BE2C (cell line): ENCODE results near the gene ZNF615. TPM values are rescaled to one million over a fixed set of nuclear protein-coding genes. Genes with fewer than 3 reads are reported as not detected.
"Not testable (repeated sequence)": the region's sequence is repeated elsewhere in the genome, so short reads cannot be mapped to it uniquely, and the experiment has no call there.

Experiments used
- DNase-seq: peaks from one replicate; pipeline ENCODE4 v3.0.0-alpha.2; 2020
- H3K27me3 ChIP-seq: fragments of 250-450 bp; sonication (Bioruptor Pico); 2 replicates; pipeline ENCODE4 v1.5.1; 2020; ENCODE audit warnings: mild to moderate bottlenecking
- H3K36me3 ChIP-seq: fragments of 250-450 bp; sonication (Bioruptor Pico); 2 replicates; pipeline ENCODE4 v1.5.1; 2020; ENCODE audit warnings: mild to moderate bottlenecking
- H3K4me1 ChIP-seq: fragments of 250-450 bp; sonication (Bioruptor Pico); 2 replicates; pipeline ENCODE4 v1.5.1; 2020
- H3K4me3 ChIP-seq: 2 replicates; pipeline ENCODE4 v1.5.1; 2011; ENCODE audit warnings: low read depth, low read length
- H3K9me3 ChIP-seq: fragments of 250-450 bp; sonication (Bioruptor Pico); 2 replicates; pipeline ENCODE4 v1.5.1; 2020
- polyA plus RNA-seq: library from polyadenylated mRNA; unstranded; fragments of >200 nt; gene quantifications from one replicate; pipeline ENCODE4 v1.2.1, GENCODE V29; 2012; ENCODE audit warnings: low read depth, missing spikeins; ENCODE audit not compliant: insufficient read length, insufficient read depth
- TF ChIP-seq, protein P1 (sequence below): IDR thresholded peaks from 2 replicates; pipeline ENCODE4 v1.5.1; 2012; ENCODE audit warnings: mild to moderate bottlenecking, low read depth, low read length

Gene ZNF615
- 3.6 TPM for polyA plus RNA-seq

DNA sequence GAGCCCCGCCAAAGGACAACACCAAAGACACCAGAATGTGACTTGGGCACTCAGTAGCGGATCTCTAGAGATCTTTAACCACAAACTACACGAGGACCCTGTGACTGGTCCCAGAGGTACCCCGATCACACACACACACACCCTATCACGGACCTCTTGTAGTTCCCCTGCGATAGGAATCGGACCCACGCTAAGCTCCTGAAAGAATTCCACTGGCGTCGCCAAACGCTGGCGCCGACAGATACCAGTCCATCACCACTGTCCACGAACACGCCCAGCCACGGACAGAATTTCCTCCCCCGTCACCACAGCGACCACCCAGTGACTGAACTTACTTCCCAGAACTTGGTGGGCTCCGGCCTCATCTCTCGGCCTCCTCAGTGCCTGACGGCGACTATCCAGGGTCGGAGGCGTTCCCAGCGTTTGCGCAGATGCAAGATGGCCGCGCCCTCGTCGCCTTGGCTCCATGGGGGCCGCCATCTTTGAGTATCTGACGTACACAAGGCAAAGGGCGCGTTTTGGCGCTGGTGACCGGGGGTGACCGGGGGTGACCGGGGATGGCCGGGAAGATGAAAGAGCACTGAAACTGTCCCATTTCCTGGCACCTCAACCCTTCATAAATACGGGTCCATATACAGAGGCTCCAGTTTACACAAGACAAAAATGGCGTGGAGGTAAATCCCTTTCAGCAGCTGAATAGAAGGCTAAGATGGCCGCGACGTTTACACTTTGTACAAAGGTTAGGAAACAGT lies at the start of gene ZNF615:
ZNF615 (minus strand) TSS at position 406 of the 752 bp plus-strand sequence. CDS start 4,500 bp downstream, outside the sequence.
- no peaks in the 10 kb centered on the region; the same call in 1 of the 2 replicates for H3K9me3 ChIP-seq
- no peaks in the 10 kb centered on the region for H3K27me3 ChIP-seq
- DNase-seq, result peak; percentile 90
- peaks cover 15% of the 10 kb centered on the region for H3K36me3 ChIP-seq
- no peaks in the 10 kb centered on the region for H3K4me1 ChIP-seq
- peak within 1 kb of the TSS; percentile 95 for H3K4me3 ChIP-seq
- TF ChIP-seq, protein P1, sequence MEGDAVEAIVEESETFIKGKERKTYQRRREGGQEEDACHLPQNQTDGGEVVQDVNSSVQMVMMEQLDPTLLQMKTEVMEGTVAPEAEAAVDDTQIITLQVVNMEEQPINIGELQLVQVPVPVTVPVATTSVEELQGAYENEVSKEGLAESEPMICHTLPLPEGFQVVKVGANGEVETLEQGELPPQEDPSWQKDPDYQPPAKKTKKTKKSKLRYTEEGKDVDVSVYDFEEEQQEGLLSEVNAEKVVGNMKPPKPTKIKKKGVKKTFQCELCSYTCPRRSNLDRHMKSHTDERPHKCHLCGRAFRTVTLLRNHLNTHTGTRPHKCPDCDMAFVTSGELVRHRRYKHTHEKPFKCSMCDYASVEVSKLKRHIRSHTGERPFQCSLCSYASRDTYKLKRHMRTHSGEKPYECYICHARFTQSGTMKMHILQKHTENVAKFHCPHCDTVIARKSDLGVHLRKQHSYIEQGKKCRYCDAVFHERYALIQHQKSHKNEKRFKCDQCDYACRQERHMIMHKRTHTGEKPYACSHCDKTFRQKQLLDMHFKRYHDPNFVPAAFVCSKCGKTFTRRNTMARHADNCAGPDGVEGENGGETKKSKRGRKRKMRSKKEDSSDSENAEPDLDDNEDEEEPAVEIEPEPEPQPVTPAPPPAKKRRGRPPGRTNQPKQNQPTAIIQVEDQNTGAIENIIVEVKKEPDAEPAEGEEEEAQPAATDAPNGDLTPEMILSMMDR, result no peak

DNA sequence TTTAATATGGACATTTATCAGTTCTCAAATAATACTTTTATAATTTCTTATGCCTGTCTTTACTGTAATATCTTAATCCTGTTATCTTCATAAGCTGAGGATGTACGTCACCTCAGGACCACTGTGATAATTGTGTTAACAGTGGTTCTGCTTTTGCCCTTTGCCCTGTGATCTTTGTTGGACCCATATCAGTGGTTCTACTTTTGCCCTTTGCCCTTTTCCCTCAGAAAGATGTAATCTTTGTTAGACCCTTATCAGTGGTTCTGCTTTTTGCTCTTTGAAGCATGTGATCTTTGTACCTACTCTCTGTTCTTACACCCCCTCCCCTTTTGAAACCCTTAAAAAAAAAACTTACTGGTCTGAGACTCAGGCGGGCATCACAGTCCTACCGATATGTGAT lies 48.5 kb upstream of the ZNF615 start:
- not testable (repeated sequence) for H3K27me3 ChIP-seq, H3K4me3 ChIP-seq, DNase-seq, H3K4me1 ChIP-seq, H3K9me3 ChIP-seq, H3K36me3 ChIP-seq

DNA sequence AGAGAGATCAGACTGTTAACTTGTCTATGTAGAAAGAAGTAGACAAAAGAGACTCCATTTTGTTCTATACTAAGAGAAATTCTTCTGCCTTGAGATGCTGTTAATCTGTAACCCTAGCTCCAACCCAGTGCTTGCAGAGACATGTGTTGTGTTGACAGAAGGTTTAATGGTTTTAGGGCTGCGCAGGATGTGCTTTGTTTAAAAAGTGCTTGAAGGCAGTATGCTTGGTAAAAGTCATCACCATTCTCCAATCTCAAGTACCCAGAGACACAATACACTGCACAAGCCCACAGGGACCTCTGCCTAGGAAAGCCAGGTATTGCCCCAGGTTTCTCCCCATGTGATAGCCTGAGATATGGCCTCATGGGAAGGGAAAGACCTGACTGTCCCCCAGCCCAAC lies 43.7 kb upstream of the ZNF615 start:
- H3K4me1 ChIP-seq, H3K4me3 ChIP-seq, H3K36me3 ChIP-seq, H3K9me3 ChIP-seq, H3K27me3 ChIP-seq, DNase-seq: not testable (repeated sequence)

DNA sequence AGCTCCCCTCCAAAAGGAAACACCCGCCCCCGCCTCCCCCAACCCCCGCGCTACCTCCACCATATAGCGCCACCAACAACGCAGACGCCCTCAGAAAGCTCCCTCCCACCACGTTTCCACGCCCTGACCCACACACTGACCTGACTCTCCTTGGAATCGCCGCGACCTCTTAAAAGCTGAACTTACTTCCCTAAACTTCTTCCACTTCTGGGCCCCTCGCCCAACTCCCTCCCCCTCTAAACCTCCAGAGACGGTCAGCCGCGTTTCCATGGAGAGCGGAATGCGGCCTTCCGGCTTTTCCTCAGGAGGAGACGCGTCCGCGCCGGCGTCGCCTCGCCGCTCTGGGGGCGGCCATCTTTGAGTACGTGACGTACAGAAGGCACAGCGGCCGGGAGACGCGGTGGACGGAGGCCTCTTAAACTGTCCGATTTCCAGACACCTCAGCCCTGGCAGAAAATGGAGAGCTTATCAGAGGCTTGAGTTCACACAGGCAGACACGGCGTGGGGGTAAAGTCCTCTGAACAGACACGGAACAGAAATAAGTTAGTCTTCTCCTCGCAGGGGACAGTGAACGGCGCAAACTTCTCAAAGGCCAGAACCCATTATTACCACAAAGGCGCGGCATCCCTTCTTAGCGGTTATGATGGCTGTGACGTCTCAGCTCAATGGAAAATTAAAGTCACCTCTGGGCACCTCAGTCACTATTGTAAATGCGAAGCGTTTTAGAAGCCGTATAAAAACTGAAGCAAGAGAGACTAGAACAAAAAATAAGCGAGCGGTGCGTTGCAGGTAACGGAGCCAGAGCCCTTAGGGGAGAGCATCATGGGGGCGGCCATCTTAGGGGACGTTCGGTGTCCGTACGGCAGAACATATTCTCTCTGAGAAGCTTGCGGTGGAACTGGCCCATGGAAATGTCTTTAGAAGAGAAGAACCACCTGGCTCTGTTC lies 40.8 kb upstream of the ZNF615 start, which contains the start of gene ZNF432:
ZNF432 (minus strand) TSS at position 284 of the 947 bp plus-strand sequence. CDS start 1,970 bp downstream, outside the sequence.
- Histone ChIP-seq H3K4me3 (peak within 1 kb of the TSS; percentile 72), H3K36me3 (peaks cover 7% of the 10 kb centered on the region), H3K9me3 (peaks cover 3% of the 10 kb centered on the region; the same call in 1 of the 2 replicates), H3K4me1 (no peaks in the 10 kb centered on the region), H3K27me3 (no peaks in the 10 kb centered on the region)
- peak; percentile 92 for DNase-seq
- TF ChIP-seq, protein P1, result no peak

DNA sequence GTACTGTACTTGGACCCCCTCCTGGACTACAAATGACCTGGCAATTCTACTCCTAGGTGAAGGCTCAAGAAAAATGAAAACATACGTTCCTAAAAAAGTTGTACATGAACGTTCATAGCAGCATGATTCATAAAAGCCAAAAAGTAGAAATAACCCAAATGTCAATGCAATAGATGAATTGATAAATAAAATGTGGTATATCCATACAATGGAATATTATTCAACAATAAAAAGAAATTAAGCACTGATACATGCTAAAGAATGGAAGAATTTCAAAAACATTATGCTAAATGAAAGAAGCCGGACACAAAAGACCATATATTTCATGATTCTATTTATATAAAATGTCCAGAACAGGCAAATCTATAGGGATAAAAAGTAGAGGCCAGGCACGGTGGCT lies 31.2 kb upstream of the ZNF615 start:
- Histone ChIP-seq H3K4me3 (no peak overlapping the region), H3K36me3 (peaks cover 53% of the 10 kb centered on the region), H3K27me3 (no peaks in the 10 kb centered on the region), H3K4me1 (no peaks in the 10 kb centered on the region), H3K9me3 (peaks cover 12% of the 10 kb centered on the region)
- TF ChIP-seq, protein P1, result no peak
- no peak for DNase-seq

DNA sequence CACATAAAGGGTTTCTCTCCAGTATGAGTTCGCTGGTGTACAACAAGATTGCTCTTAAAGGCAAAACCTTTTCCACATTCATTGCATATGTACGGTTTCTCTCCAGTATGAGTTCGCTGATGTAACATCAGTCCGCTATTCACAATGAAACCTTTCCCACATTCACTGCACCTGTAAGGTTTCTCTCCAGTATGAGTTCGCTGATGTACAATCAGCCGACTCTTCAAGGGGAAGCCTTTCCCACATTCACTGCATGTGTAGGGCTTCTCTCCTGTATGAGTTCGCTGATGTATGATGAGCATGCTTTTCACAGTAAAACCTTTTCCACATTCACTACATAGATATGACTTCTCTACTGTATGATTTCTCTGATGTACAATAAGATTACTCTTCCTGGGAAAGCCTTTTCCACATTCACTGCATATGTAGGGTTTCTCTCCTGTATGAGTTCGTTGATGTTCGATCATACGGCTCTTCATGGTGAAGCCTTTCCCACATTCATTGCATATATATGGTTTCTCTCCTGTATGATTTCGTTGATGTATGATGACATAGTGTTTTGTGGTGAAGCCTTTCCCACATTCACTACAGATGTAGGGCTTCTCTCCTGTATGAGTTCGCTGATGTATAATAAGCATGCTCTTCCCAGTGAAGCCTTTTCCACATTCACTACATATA lies 26.2 kb upstream of the ZNF615 start:
- Histone ChIP-seq H3K4me1 (no peaks in the 10 kb centered on the region), H3K27me3 (no peaks in the 10 kb centered on the region), H3K4me3 (no peak overlapping the region), H3K9me3 (peaks cover 22% of the 10 kb centered on the region), H3K36me3 (peaks cover 56% of the 10 kb centered on the region)
- DNase-seq, result no peak
- TF ChIP-seq, protein P1, result no peak
